Measurements from ENCODE around the gene CEACAM6.
"Not testable (repeated sequence)": the region's sequence is repeated elsewhere in the genome, so short reads cannot be mapped to it uniquely, and the experiment has no call there.

Gene CEACAM6

DNA sequence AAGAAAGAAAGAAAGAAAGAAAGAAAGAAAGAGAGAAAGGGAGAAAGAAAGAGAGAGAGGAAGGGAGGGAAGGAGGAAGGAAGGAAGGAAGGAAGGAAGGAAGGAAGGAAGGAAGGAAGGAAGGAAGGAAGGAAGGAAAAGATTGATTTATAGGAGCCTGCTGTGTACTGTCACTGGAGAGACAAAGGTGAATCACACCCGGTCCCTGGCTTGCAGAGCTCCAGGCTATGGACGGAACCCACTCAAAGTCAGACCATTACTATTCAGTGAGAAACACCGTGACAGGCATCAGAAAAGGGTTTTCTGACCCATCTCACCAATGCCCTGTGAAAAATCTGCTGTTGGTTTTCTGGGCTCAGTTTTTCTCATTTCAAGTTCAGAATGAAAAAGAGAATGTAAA, 7.3 kb upstream of the CEACAM6 start:
- DNase-seq = no peak

DNA sequence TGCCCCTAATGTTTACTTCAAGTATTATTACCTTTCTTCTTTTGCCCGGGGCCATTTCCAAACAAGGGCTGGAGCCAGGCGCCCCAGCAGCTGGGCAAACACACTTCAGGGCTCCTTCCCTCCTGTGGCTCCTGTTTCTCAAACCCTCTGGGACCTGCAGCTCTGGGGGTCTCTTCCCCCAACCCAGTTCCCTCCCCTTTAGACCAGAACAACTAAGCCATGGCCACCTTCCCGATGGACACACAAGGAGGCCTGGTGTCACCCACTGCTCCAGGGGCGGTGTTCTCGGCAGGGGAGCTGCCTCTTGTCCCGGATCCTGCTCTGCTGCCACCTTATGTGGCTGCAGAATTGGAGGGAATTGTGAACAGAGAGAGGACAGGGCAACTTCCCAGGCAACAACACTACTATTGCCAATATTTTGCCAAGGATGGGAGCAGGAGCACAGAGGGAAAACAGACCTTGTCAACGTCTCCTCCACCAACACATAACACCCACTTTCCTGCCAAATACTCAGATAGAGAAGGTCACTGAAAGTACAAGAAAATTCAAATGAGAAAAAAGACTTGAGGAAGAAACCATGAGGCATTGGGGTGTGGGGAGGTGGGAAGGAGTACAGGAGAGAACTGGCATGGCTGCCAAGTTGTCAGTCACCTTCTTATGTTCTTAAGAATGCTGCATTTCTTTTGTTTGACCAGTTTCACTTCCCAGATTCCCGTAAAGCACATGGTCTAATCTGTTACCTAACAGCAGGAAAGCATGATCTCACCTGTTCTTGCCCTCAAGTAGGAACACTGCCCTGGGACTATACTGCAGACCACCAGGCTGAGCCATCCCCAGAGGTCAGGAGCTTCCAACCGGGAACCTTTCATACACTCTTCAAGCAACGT, 4.8 kb upstream of the CEACAM6 start:
- not testable (repeated sequence) for DNase-seq

DNA sequence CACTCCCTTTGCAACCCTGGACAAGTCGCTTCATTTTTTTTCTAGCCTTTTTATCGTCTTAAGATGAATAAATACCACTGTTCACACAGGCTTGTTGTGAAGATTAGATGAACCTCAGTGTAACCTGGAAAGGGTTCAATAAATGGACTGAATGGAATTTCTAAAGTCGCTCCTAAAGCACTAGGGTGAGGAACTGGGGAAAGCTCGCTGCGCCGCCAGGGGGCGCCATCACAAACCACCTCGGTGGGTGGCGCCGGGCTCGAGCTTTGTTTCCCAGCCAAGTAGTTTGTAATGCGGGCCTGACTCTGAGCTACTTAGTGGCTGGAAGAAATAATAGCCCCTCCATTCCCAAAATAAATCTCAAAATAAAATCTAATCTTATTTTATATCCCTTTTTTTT, 2.2 kb upstream of the CEACAM6 start:
- DNase-seq = peak; percentile 70

DNA sequence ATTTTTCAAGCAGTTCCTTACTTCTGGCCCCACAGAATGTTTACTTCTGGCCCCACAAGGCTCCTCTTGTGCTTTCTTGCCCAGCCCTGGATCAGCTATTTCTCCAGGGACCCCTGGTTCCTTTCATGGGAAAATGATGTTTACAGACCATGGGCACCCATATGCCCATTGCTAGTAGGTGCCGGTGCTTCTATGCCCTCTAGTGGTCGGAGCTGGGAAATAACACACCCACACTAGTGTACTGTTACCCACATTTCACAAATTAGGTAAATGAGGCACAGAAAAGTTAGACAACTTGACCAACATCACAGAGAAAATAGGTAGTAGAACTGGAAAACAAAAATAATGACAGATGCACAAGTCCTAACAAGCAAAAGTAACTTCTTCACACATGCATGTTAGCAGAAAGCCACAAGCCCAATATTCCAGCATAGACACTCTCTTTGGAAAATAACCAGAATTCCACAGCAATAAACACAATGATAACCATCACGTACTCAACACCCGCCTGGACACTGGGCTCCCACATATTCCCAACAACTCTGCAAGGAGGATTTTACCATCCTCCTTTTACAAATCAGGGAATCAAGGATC, 1.3 kb upstream of the CEACAM6 start:
- peak; percentile 70 for DNase-seq

DNA sequence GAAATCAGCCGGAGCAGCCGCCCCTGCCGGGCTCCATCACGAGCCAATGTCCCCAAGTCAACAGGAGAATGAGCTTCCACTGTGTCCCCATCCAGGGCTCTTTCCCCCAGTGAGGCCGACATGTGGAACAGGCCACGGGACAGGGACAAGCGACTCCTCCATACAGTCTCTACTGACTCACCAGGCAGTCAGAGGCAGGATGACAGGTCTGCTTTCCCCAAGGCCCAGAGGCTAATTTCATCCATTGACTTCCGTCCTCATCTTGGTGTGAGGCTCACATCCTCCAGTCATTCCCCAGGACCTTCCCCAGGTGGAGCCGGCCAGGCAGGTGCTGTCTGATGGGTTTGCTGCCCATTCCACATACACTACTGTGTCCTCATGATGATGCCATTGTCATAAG, 3.5 kb downstream of the CEACAM6 start:
- DNase-seq = no peak

DNA sequence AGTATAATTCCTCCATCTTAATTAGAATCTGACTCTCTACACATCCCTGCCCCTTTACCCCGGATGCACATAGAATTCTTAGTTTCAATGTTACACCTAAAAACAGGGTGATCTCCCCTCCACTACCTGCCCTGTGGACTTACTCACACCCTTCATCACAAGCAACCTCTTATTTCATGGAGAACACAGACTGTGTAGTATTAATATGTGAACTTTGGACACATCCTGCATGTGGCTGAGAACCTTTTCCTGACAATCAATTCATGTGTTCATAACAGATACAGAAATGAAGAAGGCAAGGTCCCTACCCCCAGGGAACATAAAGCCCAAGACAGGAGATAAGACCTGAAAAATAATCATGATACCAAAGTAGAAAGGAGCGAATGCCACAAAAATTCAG, 11.8 kb downstream of the CEACAM6 start:
- DNase-seq = no peak

DNA sequence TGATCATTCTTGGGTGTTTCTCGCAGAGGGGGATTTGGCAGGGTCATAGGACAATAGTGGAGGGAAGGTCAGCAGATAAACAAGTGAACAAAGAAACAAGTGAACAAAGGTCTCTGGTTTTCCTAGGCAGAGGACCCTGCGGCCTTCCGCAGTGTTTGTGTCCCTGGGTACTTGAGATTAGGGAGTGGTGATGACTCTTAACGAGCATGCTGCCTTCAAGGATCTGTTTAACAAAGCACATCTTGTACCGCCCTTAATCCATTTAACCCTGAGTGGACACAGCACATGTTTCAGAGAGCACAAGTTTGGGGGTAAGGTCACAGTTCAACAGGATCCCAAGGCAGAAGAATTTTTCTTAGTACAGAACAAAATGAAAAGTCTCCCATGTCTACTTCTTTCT, 12.8 kb downstream of the CEACAM6 start:
- not testable (repeated sequence) for DNase-seq

DNA sequence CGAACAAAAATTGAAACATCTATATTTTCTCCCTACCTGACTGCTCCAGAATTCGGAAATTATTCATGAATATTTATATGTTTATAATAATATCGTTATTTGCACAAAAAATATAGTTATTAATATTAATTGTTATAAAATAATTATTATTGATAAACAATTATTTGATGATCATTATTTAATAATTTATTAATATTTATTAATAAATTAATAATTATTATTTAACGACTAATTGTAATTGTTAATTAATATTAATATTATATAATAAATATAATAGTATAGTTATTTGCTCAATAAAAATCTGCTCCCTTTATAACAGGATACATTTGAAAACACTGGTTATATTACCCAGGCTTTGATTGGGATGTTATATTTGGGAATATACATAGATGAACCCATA, 14.3 kb downstream of the CEACAM6 start:
- DNase-seq = no peak

DNA sequence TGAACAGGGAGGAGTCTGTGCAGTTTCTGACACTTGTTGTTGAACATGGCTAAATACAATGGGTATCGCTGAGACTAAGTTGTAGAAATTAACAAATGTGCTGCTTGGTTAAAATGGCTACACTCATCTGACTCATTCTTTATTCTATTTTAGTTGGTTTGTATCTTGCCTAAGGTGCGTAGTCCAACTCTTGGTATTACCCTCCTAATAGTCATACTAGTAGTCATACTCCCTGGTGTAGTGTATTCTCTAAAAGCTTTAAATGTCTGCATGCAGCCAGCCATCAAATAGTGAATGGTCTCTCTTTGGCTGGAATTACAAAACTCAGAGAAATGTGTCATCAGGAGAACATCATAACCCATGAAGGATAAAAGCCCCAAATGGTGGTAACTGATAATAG, 16.1 kb downstream of the CEACAM6 start:
- no peak for DNase-seq

DNA sequence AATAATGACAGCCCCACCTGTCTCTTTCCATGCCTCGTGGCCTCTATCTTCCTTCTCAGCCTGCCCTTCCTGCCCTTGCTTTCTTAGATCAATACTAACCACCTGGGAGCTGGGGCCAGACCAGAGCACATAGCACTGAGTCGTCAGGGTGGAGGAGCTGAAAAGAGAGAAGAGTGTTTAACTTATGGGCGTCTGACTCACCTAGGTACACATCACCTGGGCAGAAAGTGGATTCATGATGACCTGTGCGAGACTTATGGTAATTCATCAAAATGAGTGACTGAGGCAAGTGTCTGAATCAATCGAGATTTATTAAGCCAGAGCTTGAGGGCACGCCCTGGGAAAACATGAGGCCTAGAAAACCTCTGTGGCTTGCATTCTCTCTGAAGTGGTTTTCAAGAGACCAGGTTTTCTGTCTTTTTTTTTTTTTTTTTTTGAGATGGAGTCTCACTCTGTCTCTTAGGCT, 19.2 kb downstream of the CEACAM6 start:
- DNase-seq = no peak

DNA sequence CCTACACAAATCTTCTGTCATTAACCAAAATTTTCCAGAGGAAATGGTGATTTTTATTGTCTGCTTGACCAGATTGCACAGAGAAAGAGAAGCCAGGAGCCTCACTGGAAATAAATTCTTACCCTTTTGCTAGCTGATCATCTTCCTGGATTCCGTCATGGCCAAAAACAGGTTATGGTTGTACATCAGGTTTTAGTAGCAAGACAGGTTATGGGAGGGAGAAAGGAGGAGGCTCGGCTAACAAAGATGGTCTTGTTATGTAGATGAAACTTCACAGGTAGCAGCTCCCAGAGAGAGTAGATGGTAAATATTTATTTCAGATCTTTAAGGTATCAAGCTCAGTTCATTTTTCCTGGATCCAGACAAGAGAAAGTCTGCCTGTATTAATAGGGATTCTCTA, 21.4 kb downstream of the CEACAM6 start:
- no peak for DNase-seq

DNA sequence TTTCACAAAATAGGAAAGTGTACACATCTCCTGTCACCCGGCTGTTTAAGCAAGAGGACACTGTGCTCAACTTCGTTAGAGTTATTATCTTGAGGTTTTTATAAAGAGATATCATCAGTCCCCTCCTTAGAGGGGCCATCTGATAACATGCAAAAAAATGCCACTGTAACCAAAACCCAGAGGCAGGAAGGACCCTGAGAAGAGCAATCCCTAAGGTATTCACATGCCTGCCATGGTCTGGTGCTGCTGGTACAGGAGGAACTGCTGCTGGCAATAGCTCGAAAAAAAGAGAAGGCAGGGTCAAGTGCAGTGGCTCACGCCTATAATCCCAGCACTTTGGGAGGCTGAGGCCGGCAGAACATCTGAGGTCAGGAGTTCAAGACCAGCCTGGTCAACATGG, 28.3 kb downstream of the CEACAM6 start:
- no peak for DNase-seq

DNA sequence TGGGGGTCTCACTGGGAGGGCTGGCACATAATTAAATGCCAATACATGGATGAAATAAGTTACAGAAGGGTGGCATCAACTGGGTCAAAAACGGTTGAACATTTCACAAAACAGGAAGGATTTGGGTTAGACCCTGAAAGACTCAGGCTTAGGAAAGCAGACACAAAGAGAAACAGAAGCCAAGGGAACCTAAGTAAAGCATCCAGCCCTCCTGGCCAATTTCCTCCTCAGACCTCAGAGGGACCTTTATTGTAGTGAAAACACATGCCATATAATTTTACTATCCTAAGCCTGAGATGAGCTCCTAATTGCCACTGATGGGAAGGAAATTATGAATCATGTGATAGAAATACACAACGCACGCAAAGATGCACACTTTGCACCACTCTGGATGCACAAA, 29.0 kb downstream of the CEACAM6 start:
- no peak for DNase-seq

DNA sequence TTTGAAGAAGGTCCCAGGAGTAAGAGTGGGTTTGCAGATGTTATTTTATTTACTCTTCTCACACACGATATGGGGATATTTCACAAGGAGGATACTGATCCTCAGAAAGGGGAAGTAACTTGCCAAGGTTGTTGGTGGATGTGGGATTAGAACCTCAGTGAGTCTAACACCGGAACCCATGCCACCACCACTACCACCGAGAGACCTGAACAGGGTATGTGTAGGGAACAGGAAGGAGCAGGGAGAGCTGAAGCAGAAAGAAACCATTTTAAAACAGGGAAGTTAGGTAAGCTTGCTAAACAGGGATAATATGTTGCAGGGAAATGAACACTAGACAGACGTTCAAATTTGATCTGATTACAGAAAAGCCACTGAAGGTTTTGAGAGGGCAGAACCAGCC, 29.4 kb downstream of the CEACAM6 start:
- DNase-seq = peak; percentile 59

DNA sequence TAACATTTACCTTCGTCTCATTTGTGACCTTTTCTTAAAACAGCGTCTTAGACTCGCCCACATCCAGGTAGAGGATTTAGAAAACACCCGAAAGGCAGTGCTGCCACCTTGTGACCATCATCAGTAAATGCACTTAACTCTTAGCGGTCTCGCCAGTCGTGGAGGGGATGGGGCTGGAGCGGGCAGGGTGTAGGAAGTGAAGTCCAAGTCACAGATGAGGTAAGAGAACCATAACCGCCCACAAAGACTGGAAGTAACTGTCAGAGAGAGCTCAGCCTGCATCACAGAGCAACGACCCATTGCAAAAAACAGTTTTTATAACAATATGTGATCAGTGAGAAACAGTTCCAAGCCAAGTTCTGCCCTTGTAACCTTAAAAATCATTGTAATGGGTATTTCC, 30.3 kb downstream of the CEACAM6 start:
- peak; percentile 88 for DNase-seq

DNA sequence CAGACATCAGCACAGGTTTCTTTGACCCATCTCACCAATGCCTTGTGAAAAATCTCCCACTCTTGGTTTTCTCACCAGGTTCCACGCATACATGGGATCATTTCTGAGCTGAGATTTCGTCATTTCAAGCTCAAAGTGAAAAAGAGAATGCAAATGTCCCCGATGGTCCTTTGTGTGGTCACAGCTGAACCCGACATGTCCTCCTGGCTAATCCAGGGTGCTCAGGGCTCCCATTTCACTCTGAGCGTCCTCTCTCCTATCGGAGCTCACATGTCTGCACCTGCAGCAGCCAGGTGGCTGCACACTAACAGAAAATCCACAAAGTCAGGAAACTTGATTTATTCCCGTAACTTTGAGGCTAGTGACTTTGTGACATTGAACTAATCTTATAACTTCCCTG, 31.7 kb downstream of the CEACAM6 start:
- no peak for DNase-seq

DNA sequence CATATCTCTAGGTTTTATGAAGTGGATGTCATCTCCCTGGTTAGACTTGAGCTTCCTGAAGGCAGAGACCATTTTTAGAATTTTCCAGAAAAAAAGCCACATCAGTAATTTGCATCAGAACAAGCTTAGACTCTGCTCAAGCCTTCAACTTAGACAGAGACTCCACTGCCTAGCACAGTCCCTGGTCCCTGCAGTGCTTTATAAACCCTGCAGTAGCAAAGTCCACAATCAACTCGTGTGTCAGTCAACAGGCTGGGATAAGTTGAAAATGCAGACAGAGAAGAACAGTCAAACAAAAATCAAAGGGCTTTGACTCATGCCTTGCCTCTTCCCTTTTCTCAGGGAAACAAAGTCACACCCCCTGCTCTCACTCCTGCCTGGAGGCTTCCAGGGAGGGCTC, 33.2 kb downstream of the CEACAM6 start:
- DNase-seq = not testable (repeated sequence)

DNA sequence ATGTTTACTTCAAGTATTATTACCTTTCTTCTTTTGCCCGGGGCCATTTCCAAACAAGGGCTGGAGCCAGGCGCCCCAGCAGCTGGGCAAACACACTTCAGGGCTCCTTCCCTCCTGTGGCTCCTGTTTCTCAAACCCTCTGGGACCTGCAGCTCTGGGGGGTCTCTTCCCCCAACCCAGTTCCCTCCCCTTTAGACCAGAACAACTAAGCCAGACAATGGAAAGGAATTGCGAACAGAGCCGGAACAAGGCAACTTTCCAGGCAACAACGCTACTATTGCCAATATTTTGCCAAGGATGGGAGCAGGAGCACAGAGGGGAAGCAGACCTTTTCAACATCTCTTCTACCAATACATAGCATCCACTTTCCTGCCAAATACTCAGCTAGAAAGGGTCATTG, 33.7 kb downstream of the CEACAM6 start:
- DNase-seq = not testable (repeated sequence)

DNA sequence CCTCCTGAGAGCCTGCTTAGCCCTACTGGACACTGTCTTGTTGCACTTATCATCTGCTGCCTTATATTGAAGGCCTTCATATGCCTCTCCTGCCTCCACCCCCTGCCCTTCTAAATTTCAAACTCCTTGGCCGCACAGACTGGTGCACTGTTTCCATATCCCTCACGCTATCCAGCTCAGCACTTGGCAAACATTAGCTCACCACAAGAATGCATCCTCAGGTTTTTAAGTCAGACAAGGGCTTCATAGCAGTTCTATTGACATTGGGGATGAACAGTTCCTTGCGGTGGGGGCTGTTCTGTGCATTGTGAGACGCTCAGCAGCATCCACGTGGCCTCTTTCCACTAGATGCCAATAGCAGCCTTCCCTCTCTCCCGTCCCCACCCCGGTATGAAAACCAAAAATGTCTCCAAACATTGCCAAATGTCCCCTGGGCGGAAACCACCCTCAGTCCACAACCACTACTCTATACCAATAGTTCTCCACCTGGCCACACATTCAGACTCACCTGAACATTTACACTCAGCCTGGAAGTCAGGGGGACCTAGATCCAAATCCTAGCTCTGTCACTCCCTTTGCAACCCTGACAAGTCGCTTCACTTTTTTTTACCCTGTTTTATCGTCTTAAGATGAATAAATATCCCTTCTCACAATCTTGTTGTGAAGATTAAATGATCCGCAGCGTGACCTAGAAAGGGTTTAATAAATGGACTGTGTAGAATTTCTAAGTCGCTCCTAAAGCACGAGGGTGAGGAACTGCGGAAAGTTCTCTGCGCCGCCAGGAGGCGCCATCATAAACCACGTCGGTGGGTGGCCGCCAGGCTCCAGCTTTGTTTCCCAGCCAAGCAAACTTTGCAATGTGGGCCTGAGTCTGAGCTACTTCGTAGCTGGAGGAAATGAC, 37.4 kb downstream of the CEACAM6 start:
- peak; percentile 72 for DNase-seq

DNA sequence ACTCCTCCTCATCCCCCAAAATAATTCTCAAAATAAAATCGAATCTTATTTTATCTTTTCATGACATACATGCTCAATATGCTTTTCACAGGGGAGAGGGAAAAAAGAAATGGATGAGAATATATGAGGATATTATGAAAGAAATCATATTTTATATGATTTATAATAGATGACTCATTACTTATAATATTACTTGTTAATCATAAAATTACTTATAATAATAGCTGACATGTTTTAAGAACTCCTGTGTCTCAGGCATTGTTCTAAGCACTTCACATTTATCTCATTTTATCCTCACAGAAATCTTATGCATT, 38.0 kb downstream of the CEACAM6 start:
- no peak for DNase-seq

DNA sequence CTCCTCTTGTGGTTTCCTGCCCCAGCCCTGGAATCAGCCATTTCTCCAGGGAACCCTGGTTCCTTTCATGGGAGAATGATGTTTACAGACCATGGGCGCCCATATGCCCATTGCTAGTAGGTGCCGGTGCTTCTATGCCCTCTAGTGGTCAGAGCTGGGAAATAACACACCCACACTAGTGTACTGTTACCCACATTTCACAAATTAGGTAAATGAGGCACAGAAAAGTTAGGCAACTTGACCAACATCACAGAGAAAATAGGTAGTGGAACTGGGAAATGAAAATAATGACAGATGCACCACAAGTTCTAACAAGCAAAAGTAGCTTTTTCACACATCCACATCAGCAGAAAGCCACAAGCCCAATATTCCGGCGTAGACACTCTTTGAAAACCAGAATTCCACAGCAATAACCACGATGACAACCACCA, 39.7 kb downstream of the CEACAM6 start:
- peak; percentile 70 for DNase-seq

DNA sequence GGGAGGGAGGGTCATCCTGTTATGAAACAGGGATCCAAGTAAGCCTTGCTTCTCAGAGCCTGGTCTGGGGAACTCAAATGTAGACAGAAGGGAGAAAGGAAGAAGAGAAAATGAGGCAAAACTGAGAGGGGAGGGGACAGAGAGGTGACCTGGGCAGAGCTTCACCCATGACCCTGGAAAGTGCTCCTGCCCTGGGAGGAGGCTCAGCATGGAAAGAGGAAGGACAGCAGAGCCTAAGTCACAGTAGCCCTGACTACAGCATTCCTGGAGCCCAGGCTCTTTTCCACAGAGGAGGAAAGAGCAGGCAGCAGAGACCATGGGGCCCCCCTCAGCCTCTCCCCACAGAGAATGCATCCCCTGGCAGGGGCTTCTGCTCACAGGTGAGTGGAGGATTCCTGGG, 41.0 kb downstream of the CEACAM6 start, which contains the start of gene CEACAM3:
Gene CEACAM3, plus strand, starts transcription at position 226 of the 400 bp plus-strand sequence. Its CDS starts 91 bp downstream, at position 317.
- DNase-seq = no peak

DNA sequence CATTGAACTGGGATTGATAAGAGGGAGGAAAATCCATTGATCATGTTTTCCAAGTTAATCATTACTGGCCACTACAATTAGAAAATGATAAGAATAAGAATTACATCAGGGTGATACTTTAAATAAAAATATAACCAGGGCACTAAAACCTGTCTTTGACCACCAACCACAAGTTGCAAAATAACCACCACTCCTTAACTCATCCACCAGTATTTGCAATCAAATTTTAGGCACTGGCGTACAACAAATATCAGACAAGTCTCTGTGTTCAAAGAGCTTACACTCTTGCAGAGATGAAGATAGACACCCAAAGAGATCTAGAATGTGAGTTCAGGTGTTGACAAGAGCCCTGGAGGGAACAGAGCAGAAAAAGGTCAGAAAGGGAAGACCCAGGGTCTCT, 41.6 kb downstream of the CEACAM6 start:
- no peak for DNase-seq
